ENCODE measurements around the gene MIS18BP1. TPM values are rescaled to one million over a fixed set of nuclear protein-coding genes. Genes with fewer than 3 reads are reported as not detected.

The MIS18BP1 gene
- total and polyA plus RNA-seq, 9 of the 15 experiments (the other 6 are each of a cell fraction or from before 2014, with no cell fraction given) = 5.0 to 29.1 (median 19.1) TPM

GRCh38 chr14:45253070-45253753 is at the start of gene MIS18BP1 (continued):
- no peak for TF ChIP-seq CHD7 (IDR thresholded peaks at IDR 0.05; ENCODE audit: low read depth, low read length)
- TF ChIP-seq ZFP30 (CRISPR knock-in tag; IDR thresholded peaks at IDR 0.05; ENCODE audit: borderline replicate concordance) = no peak
- TF ChIP-seq ZNF384 (IDR thresholded peaks at IDR 0.05; ENCODE audit: low read depth, low read length) = no peak
- peak; percentile 90 for TF ChIP-seq CBX1 (IDR thresholded peaks at IDR 0.05; ENCODE audit: low read depth)
- no peak for TF ChIP-seq RFX1 (IDR thresholded peaks at IDR 0.05)
- TF ChIP-seq ELF4 (CRISPR knock-in tag; IDR thresholded peaks at IDR 0.05) = no peak
- no peak for TF ChIP-seq ARID2 (IDR thresholded peaks at IDR 0.05)
- TF ChIP-seq PHF8 (IDR thresholded peaks at IDR 0.05; ENCODE audit: borderline replicate concordance, low read length) = peak; percentile 72; the same call in 1 of the 2 replicates
- no peak for TF ChIP-seq MAZ (CRISPR knock-in tag; conservative IDR thresholded peaks at IDR 0.05 in 1 of 2, IDR thresholded peaks at IDR 0.05 in 1 of 2)
- TF ChIP-seq MTA1 (IDR thresholded peaks at IDR 0.05; ENCODE audit: borderline replicate concordance) = no peak

Data from K562 (cell line).